Prostate gland (tissue), 2 donors: ENCODE measurements around the gene ANGPTL2. TPM values are rescaled to one million over a fixed set of nuclear protein-coding genes. Genes with fewer than 3 reads are reported as not detected.

Experiments
- DNase-seq: peaks from one replicate; pipeline ENCODE4 v3.0.0-alpha.2; 2019; ENCODE audit warnings: low spot score
- H3K27ac ChIP-seq, 2 donors: fragments of 200-600 bp; sonication (generic); 2 replicates each; pipeline ENCODE4 v1.5.1; 2017 to 2019
- H3K27me3 ChIP-seq: fragments of 200-600 bp; sonication (generic); replicated peaks from 2 replicates; pipeline ENCODE4 v1.5.1; 2019; ENCODE audit not compliant: insufficient read depth
- H3K36me3 ChIP-seq, 2 donors: fragments of 200-600 bp; sonication (generic); 1 replicate in 1 of 2; 2 replicates in 1 of 2; pipeline versions ENCODE4 v1.5.1 to v1.8.1; 2017 to 2019
- H3K4me1 ChIP-seq: fragments of 200-600 bp; sonication (generic); replicated peaks from 2 replicates; pipeline ENCODE4 v1.5.1; 2019
- H3K4me3 ChIP-seq, 2 donors: fragments of 200-600 bp; sonication (generic); 2 replicates each; pipeline ENCODE4 v1.5.1; 2017 to 2019
- H3K9me3 ChIP-seq: fragments of 200-600 bp; sonication (generic); 2 replicates; pipeline ENCODE4 v1.5.1; 2017
- POLR2A ChIP-seq: fragments of 450-650 bp; IDR thresholded peaks from one replicate; pipeline ENCODE4 v1.6.1; 2016; ENCODE audit warnings: antibody characterized with exemption, mild to moderate bottlenecking
- POLR2AphosphoS5 ChIP-seq: sonication (generic); formaldehyde crosslinking; IDR thresholded peaks from one replicate; pipeline ENCODE4 v1.6.1; 2017; ENCODE audit warnings: antibody characterized with exemption
- WGBS: methylation state at CpG from one replicate; pipeline ENCODE4 v1.1.5; 2018; 5-methylcytosine and 5-hydroxymethylcytosine counted together
- intact Hi-C: fragments of 100-400 bp; cut with DNase I; formaldehyde crosslinking; loops from one replicate; pipeline ENCODE4 v1.14.2; 2022
- total RNA-seq, 2 donors: library from RNA; depleted of rRNA; stranded (reverse); fragments of >200 nt; gene quantifications; one replicate each; pipeline ENCODE4 v1.1.0, GENCODE V29; 2016
- TF ChIP-seq, protein P1 (sequence below), 4 experiments: fragments of 200-600 bp in 2 of 4; fragments of 450-650 bp in 2 of 4; sonication (generic) in 2 of 4; IDR thresholded peaks; 1 replicate in 3 of 4; 2 replicates in 1 of 4; pipeline ENCODE4 v1.5.1; 2016 to 2019; ENCODE audit warnings: antibody characterized with exemption in 4 of 4, mild to moderate bottlenecking in 2 of 4, moderate library complexity in 2 of 4

Gene ANGPTL2
- total RNA-seq, 2 donors from 2014 or later = 17.3 to 43.2 TPM

- DNase-seq = no peak
- Histone ChIP-seq H3K9me3 (no peaks in the 10 kb centered on the region), H3K4me3 (no peak overlapping the region), H3K36me3 (no peaks in the 10 kb centered on the region), H3K4me1 (peaks cover 20% of the 10 kb centered on the region), H3K27ac (peak overlapping the region; percentile 82 to 88), H3K27me3 (no peaks in the 10 kb centered on the region)
- TF ChIP-seq POLR2AphosphoS5 (no peak), POLR2A (no peak)
- TF ChIP-seq, protein P1, sequence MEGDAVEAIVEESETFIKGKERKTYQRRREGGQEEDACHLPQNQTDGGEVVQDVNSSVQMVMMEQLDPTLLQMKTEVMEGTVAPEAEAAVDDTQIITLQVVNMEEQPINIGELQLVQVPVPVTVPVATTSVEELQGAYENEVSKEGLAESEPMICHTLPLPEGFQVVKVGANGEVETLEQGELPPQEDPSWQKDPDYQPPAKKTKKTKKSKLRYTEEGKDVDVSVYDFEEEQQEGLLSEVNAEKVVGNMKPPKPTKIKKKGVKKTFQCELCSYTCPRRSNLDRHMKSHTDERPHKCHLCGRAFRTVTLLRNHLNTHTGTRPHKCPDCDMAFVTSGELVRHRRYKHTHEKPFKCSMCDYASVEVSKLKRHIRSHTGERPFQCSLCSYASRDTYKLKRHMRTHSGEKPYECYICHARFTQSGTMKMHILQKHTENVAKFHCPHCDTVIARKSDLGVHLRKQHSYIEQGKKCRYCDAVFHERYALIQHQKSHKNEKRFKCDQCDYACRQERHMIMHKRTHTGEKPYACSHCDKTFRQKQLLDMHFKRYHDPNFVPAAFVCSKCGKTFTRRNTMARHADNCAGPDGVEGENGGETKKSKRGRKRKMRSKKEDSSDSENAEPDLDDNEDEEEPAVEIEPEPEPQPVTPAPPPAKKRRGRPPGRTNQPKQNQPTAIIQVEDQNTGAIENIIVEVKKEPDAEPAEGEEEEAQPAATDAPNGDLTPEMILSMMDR (IDR thresholded peaks at IDR 0.05) = no peak
- intact Hi-C loops = no loop called here
- 87% methylated on average over 27 of the region's 27 CpGs for WGBS
Observed at GRCh38 chr9:127088724-127089615, 33.5 kb downstream of the ANGPTL2 start.

DNA sequence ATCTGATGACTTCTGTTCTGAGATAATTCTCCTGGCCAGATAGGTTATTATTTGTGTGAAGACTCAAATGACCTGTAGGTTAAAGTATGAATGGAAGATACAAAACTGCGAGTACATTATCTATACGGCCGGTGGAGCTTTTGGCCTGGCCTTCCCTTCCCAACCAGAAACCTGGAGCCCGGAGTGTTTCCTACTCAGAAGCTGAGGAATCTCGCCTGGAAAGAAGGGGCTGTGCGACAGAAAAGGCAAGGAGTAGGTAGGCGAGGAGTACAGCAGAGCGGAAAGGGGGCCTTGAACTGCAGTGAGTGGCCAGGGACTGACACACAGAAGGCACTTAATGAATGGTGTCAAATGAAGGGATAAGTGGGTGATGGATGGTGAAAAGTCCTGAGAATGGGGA, 34.6 kb downstream of the ANGPTL2 start:
- Histone ChIP-seq H3K36me3 (no peaks in the 10 kb centered on the region), H3K4me1 (peaks cover 20% of the 10 kb centered on the region), H3K9me3 (no peaks in the 10 kb centered on the region), H3K27ac (no peak overlapping the region), H3K4me3 (no peak overlapping the region), H3K27me3 (no peaks in the 10 kb centered on the region)
- 95% methylated on average over 8 of the region's 8 CpGs for WGBS
- intact Hi-C loops = no loop called here
- no peak for DNase-seq
- TF ChIP-seq, protein P1 (IDR thresholded peaks at IDR 0.05) = no peak
- TF ChIP-seq POLR2A = no peak
- no peak for TF ChIP-seq POLR2AphosphoS5

GRCh38 chr9:127087411-127087810, 35.0 kb downstream of the ANGPTL2 start:
- H3K4me1 ChIP-seq = peaks cover 20% of the 10 kb centered on the region
- intact Hi-C loops = no loop called here
- DNase-seq = no peak
- H3K9me3 ChIP-seq = no peaks in the 10 kb centered on the region
- WGBS = 94% methylated on average over 6 of the region's 6 CpGs
- H3K36me3 ChIP-seq = no peaks in the 10 kb centered on the region
- H3K27me3 ChIP-seq = no peaks in the 10 kb centered on the region
- H3K4me3 ChIP-seq = no peak overlapping the region
- TF ChIP-seq, protein P1 (IDR thresholded peaks at IDR 0.05) = no peak
- no peak for TF ChIP-seq POLR2AphosphoS5
- TF ChIP-seq POLR2A = no peak
- H3K27ac ChIP-seq = no peak overlapping the region

DNA sequence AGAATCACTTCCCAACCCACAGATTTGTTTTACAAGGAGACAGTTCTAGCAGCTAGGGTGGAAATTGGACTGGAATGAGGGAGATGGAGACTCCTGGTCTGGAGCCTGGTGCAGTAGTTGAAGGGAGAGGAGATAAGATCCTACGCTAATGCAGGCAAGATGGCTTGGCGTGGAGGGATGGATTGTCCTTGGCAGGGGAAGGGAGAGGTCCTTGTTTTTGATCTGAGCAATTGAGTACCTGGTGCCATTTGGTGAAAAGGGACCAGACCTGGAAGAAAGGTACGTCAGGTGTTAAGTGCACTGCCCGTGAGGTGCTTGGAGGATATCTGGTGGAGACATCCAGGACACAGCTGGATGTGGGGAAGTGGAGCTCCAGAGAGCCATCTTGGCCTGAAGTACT, 35.7 kb downstream of the ANGPTL2 start:
- intact Hi-C loops = no loop called here
- no peaks in the 10 kb centered on the region for H3K36me3 ChIP-seq
- no peak overlapping the region for H3K4me3 ChIP-seq
- H3K27ac ChIP-seq = no peak overlapping the region
- 92% methylated on average over 4 of the region's 4 CpGs for WGBS
- no peak for TF ChIP-seq POLR2AphosphoS5
- TF ChIP-seq, protein P1 (IDR thresholded peaks at IDR 0.05) = no peak
- no peak for TF ChIP-seq POLR2A
- peaks cover 20% of the 10 kb centered on the region for H3K4me1 ChIP-seq
- H3K9me3 ChIP-seq = no peaks in the 10 kb centered on the region
- DNase-seq = no peak
- no peaks in the 10 kb centered on the region for H3K27me3 ChIP-seq

DNA sequence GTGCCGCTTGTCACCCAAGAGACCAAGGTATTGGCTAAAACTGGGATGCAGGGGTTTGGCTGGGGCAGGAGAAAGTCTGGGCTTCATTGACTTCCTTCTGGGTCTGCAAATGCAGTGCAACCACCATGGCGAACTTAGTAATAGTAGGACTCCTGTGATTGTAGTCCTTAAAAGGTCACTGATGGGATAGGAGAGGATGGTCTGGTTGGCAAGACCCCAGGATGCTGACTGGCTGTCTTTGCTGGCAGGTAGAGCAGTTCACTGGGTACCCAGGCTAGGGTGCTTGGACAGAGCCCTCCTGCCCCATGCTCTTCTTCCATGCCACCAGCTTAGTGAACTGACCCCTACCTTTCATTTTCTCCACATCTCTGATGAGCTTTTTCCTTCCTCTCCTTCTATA, 37.2 kb downstream of the ANGPTL2 start:
- Histone ChIP-seq H3K4me3 (no peak overlapping the region), H3K27ac (no peak overlapping the region), H3K4me1 (peaks cover 13% of the 10 kb centered on the region), H3K27me3 (no peaks in the 10 kb centered on the region), H3K9me3 (no peaks in the 10 kb centered on the region), H3K36me3 (no peaks in the 10 kb centered on the region)
- 92% methylated on average over 2 of the region's 2 CpGs for WGBS
- intact Hi-C loops = no loop called here
- no peak for DNase-seq
- no peak for TF ChIP-seq POLR2AphosphoS5
- TF ChIP-seq, protein P1 (IDR thresholded peaks at IDR 0.05) = no peak
- TF ChIP-seq POLR2A = no peak
